ENCODE results near the gene TRPV4. TPM values are rescaled to one million over a fixed set of nuclear protein-coding genes. Genes with fewer than 3 reads are reported as not detected.

Gene TRPV4
- total and polyA plus RNA-seq, 9 of the 15 experiments (the other 6 are each of a cell fraction or from before 2014, with no cell fraction given), result 0.13 TPM; not detected in 8

DNA sequence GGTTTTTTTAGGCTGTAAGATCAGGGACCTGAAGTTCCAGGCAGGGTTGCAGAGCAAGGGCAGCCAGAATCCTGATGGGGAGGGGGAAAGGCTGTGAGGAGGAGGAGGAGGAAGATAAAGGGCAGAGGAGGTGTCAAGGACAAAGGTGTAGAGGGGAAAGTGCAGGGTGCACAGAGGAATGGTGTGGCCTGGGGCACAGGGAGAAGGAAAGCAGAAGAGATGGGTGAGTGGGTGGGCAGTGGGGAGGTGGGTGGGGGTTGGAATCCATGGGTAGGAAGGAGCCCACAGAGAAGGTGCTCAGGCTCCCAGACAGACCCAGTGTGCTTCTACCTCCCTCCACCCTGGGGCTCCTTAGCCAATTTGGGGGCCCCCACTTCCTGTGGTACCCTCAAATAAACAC, 11.2 kb downstream of the TRPV4 start (continued):
- TF ChIP-seq, protein P1, sequence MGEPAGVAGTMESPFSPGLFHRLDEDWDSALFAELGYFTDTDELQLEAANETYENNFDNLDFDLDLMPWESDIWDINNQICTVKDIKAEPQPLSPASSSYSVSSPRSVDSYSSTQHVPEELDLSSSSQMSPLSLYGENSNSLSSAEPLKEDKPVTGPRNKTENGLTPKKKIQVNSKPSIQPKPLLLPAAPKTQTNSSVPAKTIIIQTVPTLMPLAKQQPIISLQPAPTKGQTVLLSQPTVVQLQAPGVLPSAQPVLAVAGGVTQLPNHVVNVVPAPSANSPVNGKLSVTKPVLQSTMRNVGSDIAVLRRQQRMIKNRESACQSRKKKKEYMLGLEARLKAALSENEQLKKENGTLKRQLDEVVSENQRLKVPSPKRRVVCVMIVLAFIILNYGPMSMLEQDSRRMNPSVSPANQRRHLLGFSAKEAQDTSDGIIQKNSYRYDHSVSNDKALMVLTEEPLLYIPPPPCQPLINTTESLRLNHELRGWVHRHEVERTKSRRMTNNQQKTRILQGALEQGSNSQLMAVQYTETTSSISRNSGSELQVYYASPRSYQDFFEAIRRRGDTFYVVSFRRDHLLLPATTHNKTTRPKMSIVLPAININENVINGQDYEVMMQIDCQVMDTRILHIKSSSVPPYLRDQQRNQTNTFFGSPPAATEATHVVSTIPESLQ (CRISPR knock-in tag; IDR thresholded peaks at IDR 0.05), result no peak

GRCh38 chr12:109820816-109821381, 12.3 kb downstream of the TRPV4 start:
- intact Hi-C loops (cut with micrococcal nuclease) (no loop called here), in situ Hi-C loops (cut with MboI) (no loop called here)
- no peak for DNase-seq (ENCODE audit: extremely low read depth in 1 of 4, low spot score in 3 of 4)
- POLR2A ChIA-PET, result interaction anchor here (1.0 kb wide), 1 partner anchor 10 kb away, joined by 3 read pairs; no protein-coding TSS in a partner anchor
- no peaks in the 10 kb centered on the region for H3K9me1 ChIP-seq (ENCODE audit: control insufficient read depth, insufficient read depth, low read length)
- no peak overlapping the region for H3K4me3 ChIP-seq
- H2AFZ ChIP-seq (ENCODE audit: low read depth, low read length), result no peak overlapping the region
- no TSS peak for BruUV-seq (replicated peaks)
- no peak overlapping the region for H3K4me2 ChIP-seq (ENCODE audit: insufficient read depth, low read length)
- H4K20me1 ChIP-seq (replicated peaks; ENCODE audit: control insufficient read depth, insufficient read depth, low read length), result no peaks in the 10 kb centered on the region; the same call in 1 of the 2 replicates
- H3K9ac ChIP-seq (ENCODE audit: insufficient read depth in 1 of 2, low read depth in 2 of 2, low read length in 2 of 2), result no peak overlapping the region
- no peaks in the 10 kb centered on the region for H3K79me2 ChIP-seq (ENCODE audit: control insufficient read depth, insufficient read depth, low read length)
- no peak overlapping the region for H3K27ac ChIP-seq (ENCODE audit: extremely low read depth, low read depth, low read length)
- TF ChIP-seq, protein P2, sequence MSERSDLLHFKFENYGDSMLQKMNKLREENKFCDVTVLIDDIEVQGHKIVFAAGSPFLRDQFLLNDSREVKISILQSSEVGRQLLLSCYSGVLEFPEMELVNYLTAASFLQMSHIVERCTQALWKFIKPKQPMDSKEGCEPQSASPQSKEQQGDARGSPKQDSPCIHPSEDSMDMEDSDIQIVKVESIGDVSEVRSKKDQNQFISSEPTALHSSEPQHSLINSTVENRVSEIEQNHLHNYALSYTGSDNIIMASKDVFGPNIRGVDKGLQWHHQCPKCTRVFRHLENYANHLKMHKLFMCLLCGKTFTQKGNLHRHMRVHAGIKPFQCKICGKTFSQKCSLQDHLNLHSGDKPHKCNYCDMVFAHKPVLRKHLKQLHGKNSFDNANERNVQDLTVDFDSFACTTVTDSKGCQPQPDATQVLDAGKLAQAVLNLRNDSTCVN (CRISPR knock-in tag; IDR thresholded peaks at IDR 0.05), result no peak
- TF ChIP-seq, protein P3, sequence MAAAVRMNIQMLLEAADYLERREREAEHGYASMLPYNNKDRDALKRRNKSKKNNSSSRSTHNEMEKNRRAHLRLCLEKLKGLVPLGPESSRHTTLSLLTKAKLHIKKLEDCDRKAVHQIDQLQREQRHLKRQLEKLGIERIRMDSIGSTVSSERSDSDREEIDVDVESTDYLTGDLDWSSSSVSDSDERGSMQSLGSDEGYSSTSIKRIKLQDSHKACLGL (CRISPR knock-in tag; IDR thresholded peaks at IDR 0.05; ENCODE audit: borderline replicate concordance, poor library complexity, severe bottlenecking), result no peak
- no peak for ATAC-seq
- 6% methylated on average over 16 of the region's 16 CpGs for WGBS (ENCODE audit: insufficient coverage, low coverage, missing lambda C conversion rate)
- no peaks in the 10 kb centered on the region for H3K9me3 ChIP-seq (replicated peaks; ENCODE audit: control insufficient read depth, insufficient read depth, low read depth, low read length)
- H3K36me3 ChIP-seq (ENCODE audit: control insufficient read depth, insufficient read depth, low read length), result no peaks in the 10 kb centered on the region
- H3K4me1 ChIP-seq (replicated peaks in 1 of 2; ENCODE audit: control insufficient read depth in 2 of 2, insufficient read depth in 2 of 2, low read length in 2 of 2), result peaks cover 0 to 6% of the 10 kb centered on the region in 2 experiments; a peak in 1 of 5 replicates
- CTCF ChIA-PET (ENCODE audit: low intra/inter-chr PET ratio), result no interaction called here
- H3K27me3 ChIP-seq (ENCODE audit: control insufficient read depth in 2 of 2, insufficient read depth in 2 of 2, low read length in 2 of 2), result peaks cover 20 to 73% of the 10 kb centered on the region in 2 experiments; a peak in 4 of 5 replicates
- FAIRE-seq, result no peak
